ENCODE results near the gene RIPK3. TPM values are rescaled to one million over a fixed set of nuclear protein-coding genes. Genes with fewer than 3 reads are reported as not detected.

RIPK3 gene
- polyA plus RNA-seq, 2 of the 4 experiments (the other 2 are of a cell fraction), result not detected

DNA sequence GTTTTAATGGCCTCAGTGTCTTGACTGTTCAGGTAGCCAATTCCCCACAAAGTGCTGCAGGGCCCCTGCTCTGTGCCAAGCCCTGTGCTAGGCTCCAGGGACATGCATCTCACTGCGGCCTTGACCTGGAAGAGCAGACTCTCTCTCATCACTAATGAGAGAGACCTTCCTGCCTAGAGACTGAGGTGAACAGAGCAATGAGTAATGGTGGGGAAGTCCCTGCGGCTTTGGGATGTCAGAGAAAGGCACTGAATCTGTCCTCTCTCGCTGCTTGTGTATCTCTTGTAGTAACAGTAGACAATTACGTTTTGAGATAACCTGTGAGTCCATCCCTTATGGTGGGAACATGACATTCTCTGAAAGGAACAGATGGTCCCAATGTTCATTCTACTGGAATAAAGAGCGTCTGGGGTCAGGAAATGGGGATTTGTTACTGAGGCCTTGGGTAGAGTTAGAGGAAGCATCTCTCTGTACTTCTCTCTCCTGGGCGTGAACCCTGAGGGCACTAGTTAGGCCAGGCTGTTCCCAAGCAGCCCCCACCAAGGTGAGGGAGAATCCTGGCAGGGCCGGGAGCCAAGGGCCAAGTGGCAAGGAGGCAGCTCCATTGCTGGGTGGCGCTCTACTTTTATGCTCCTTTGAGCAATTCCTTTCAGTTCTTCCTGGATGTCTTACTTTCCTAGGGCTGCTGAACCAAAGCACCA is 41.7 kb upstream of the RIPK3 start (continued):
- TF ChIP-seq, protein P1, sequence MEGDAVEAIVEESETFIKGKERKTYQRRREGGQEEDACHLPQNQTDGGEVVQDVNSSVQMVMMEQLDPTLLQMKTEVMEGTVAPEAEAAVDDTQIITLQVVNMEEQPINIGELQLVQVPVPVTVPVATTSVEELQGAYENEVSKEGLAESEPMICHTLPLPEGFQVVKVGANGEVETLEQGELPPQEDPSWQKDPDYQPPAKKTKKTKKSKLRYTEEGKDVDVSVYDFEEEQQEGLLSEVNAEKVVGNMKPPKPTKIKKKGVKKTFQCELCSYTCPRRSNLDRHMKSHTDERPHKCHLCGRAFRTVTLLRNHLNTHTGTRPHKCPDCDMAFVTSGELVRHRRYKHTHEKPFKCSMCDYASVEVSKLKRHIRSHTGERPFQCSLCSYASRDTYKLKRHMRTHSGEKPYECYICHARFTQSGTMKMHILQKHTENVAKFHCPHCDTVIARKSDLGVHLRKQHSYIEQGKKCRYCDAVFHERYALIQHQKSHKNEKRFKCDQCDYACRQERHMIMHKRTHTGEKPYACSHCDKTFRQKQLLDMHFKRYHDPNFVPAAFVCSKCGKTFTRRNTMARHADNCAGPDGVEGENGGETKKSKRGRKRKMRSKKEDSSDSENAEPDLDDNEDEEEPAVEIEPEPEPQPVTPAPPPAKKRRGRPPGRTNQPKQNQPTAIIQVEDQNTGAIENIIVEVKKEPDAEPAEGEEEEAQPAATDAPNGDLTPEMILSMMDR (IDR thresholded peaks at IDR 0.05), result no peak

DNA sequence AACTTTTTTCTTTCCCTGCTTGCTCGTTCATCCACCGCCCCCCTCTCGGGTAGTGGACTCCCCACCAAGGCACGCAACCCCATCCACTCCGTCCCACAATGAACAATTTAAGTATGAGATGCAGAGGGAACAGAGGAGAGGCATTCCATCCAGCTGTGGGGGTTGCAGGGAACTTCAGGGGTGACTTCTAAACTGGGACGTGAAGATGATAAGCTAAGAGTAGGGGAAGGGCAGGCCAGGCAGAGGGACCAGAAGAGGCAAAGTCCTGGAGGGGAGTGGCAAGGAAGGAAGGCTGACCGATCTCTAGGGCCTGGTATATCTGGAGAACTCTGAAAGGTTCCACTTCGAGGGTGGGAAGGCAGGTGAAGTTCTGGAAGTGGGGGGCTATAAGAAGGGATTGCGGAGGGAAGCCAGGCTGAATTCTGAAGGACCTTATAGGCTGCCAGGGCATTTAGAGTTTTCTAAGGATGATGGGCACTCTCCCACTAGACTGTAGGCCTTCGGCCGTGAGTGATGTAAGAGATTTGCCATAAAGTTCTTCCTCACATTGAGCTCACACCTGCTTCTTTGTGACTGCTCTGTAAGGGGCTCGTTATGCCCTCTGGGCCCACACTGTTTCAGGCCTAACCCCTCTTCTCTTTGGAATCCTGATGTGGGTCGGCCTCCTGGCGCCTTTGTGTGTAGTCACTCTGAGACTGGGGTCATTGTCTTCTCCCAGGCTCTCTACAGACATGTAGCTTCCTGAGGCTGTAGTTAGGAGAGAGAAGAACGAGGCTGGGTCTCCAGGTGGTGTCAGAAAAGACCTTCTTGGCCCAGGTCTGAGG is 40.3 kb upstream of the RIPK3 start:
- FAIRE-seq, result no peak
- TF ChIP-seq, protein P2, sequence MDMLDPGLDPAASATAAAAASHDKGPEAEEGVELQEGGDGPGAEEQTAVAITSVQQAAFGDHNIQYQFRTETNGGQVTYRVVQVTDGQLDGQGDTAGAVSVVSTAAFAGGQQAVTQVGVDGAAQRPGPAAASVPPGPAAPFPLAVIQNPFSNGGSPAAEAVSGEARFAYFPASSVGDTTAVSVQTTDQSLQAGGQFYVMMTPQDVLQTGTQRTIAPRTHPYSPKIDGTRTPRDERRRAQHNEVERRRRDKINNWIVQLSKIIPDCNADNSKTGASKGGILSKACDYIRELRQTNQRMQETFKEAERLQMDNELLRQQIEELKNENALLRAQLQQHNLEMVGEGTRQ (IDR thresholded peaks at IDR 0.05), result no peak
- TF ChIP-seq, protein P1 (IDR thresholded peaks at IDR 0.05), result no peak
- TF ChIP-seq BHLHE40 (IDR thresholded peaks at IDR 0.05; ENCODE audit: low read depth, low read length), result no peak
- no peak for TF ChIP-seq TFCP2L1 (CRISPR knock-in tag; IDR thresholded peaks at IDR 0.05)
- no peak for TF ChIP-seq GATA3 (IDR thresholded peaks at IDR 0.05; ENCODE audit: borderline replicate concordance)
- TF ChIP-seq MYC (IDR thresholded peaks at IDR 0.05; ENCODE audit: borderline replicate concordance, low read length), result no peak
- TF ChIP-seq, protein P3, sequence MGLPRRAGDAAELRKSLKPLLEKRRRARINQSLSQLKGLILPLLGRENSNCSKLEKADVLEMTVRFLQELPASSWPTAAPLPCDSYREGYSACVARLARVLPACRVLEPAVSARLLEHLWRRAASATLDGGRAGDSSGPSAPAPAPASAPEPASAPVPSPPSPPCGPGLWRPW (IDR thresholded peaks at IDR 0.05), result no peak
- no peak for TF ChIP-seq MAZ (IDR thresholded peaks at IDR 0.05; ENCODE audit: borderline replicate concordance, low read depth, low read length)
- TF ChIP-seq JUNB (IDR thresholded peaks at IDR 0.05), result no peak
- TF ChIP-seq HOXA7 (CRISPR knock-in tag; IDR thresholded peaks at IDR 0.05), result no peak
- no peak for TF ChIP-seq TP53 (CRISPR knock-in tag; IDR thresholded peaks at IDR 0.05)
- no peak for TF ChIP-seq PHF8 (IDR thresholded peaks at IDR 0.05; ENCODE audit: borderline replicate concordance, low read depth)
- no peak for TF ChIP-seq JUN (IDR thresholded peaks at IDR 0.05)
- TF ChIP-seq, protein P4, sequence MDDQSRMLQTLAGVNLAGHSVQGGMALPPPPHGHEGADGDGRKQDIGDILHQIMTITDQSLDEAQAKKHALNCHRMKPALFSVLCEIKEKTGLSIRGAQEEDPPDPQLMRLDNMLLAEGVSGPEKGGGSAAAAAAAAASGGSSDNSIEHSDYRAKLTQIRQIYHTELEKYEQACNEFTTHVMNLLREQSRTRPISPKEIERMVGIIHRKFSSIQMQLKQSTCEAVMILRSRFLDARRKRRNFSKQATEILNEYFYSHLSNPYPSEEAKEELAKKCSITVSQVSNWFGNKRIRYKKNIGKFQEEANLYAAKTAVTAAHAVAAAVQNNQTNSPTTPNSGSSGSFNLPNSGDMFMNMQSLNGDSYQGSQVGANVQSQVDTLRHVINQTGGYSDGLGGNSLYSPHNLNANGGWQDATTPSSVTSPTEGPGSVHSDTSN (IDR thresholded peaks at IDR 0.05), result no peak
- TF ChIP-seq, protein P5, sequence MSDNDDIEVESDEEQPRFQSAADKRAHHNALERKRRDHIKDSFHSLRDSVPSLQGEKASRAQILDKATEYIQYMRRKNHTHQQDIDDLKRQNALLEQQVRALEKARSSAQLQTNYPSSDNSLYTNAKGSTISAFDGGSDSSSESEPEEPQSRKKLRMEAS (IDR thresholded peaks at IDR 0.05), result no peak
- TF ChIP-seq POLR2A (IDR thresholded peaks at IDR 0.05; ENCODE audit: low read length), result no peak
- no peak for TF ChIP-seq HEYL (CRISPR knock-in tag; IDR thresholded peaks at IDR 0.05)
- TF ChIP-seq POLR2AphosphoS2 (conservative IDR thresholded peaks at IDR 0.05; ENCODE audit: low read length), result no peak
- TF ChIP-seq NPAS2 (CRISPR knock-in tag; IDR thresholded peaks at IDR 0.05; ENCODE audit: borderline replicate concordance), result no peak
- TF ChIP-seq, protein P6, sequence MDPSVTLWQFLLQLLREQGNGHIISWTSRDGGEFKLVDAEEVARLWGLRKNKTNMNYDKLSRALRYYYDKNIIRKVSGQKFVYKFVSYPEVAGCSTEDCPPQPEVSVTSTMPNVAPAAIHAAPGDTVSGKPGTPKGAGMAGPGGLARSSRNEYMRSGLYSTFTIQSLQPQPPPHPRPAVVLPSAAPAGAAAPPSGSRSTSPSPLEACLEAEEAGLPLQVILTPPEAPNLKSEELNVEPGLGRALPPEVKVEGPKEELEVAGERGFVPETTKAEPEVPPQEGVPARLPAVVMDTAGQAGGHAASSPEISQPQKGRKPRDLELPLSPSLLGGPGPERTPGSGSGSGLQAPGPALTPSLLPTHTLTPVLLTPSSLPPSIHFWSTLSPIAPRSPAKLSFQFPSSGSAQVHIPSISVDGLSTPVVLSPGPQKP (IDR thresholded peaks at IDR 0.05; ENCODE audit: low read depth, low read length), result no peak

More for the DNA sequence above, 40.3 kb upstream of the RIPK3 start:
- no peaks in the 10 kb centered on the region for H3K9me3 ChIP-seq
- H3K4me1 ChIP-seq, result no peaks in the 10 kb centered on the region
- no peak overlapping the region for H3K4me3 ChIP-seq
- no peak overlapping the region for H3K27ac ChIP-seq
- no peak for DNase-seq (ENCODE audit: low read depth in 1 of 2, low spot score in 1 of 2)
- ATAC-seq, result no peak
- 59% methylated on average over 15 of the region's 15 CpGs for WGBS (ENCODE audit: missing lambda C conversion rate)
- ChIA-PET POLR2A (no interaction called here), CTCF (interaction anchor here (0.7 to 3.7 kb wide), 7 partner anchors 11 to 57 kb away, joined by 3 to 20 read pairs (median 5); partner anchors contain the start of gene ADCY4)
- H3K4me2 ChIP-seq, result no peak overlapping the region
